OCI-LY3 (cell line): ENCODE measurements around the gene GTSF1L.

Experiments used
- H2AFZ ChIP-seq: fragments of 200-600, 300-600 bp; shearing (Covaris generic); 2 replicates; pipeline ENCODE4 v1.6.0; 2014; ENCODE audit warnings: antibody characterized with exemption, low read depth, low read length
- H3K27ac ChIP-seq: fragments of 200-600, 300-600 bp; sonication (generic); 2 replicates; pipeline ENCODE4 v1.5.1; 2014; ENCODE audit warnings: mild to moderate bottlenecking, low read length, moderate library complexity, mixed read lengths
- H3K27me3 ChIP-seq: fragments of 200-600, 300-600 bp; sonication (generic); 2 replicates; pipeline ENCODE4 v1.6.1; 2014; ENCODE audit warnings: low read depth, low read length, mixed read lengths
- H3K36me3 ChIP-seq: fragments of 200-600, 300-600 bp; sonication (generic); replicated peaks from 2 replicates; pipeline ENCODE3; 2014; ENCODE audit warnings: low read depth, low read length, mixed read lengths
- H3K4me1 ChIP-seq: fragments of 300-600, 200-600 bp; sonication (generic); 2 replicates; pipeline ENCODE4 v1.6.1; 2014; ENCODE audit warnings: low read length, mixed read lengths
- H3K4me2 ChIP-seq: fragments of 200-600, 300-600 bp; sonication (generic); 2 replicates; pipeline ENCODE4 v1.6.1; 2014; ENCODE audit warnings: low read length, mixed read lengths
- H3K4me3 ChIP-seq: fragments of 300-600, 200-600 bp; sonication (generic); 2 replicates; pipeline ENCODE4 v1.5.1; 2014; ENCODE audit warnings: antibody characterized with exemption, mild to moderate bottlenecking, low read length, moderate library complexity
- H3K79me2 ChIP-seq: fragments of 300-600, 200-600 bp; shearing (Covaris generic); 2 replicates; pipeline ENCODE4 v1.6.1; 2014; ENCODE audit warnings: mild to moderate bottlenecking, low read length, mixed read lengths
- H3K9ac ChIP-seq: fragments of 300-600, 200-600 bp; shearing (Covaris generic); 2 replicates; pipeline ENCODE4 v1.6.0; 2014; ENCODE audit warnings: mild to moderate bottlenecking, low read length, moderate library complexity
- H3K9me3 ChIP-seq: fragments of 200-600, 300-600 bp; shearing (Covaris generic); 2 replicates; pipeline ENCODE4 v1.6.1; 2014; ENCODE audit warnings: low read length, mixed read lengths; ENCODE audit not compliant: insufficient read depth
- H4K20me1 ChIP-seq: fragments of 200-600, 300-600 bp; sonication (generic); 2 replicates; pipeline ENCODE4 v1.6.1; 2016; ENCODE audit warnings: low read length, mixed read lengths; ENCODE audit not compliant: insufficient read depth
- CTCF ChIP-seq: fragments of 200-600, 300-600 bp; sonication (generic); IDR thresholded peaks from 2 replicates; pipeline ENCODE4 v1.5.1; 2014; ENCODE audit warnings: antibody characterized with exemption, low read length, low read depth
- EZH2phosphoT487 ChIP-seq: fragments of 200-600 bp; shearing (Covaris generic); IDR thresholded peaks from 2 replicates; pipeline ENCODE4 v1.6.1; 2018; ENCODE audit warnings: antibody characterized with exemption, mixed run types, low read depth

The GTSF1L gene

GRCh38 chr20:43755390-43755789 lies 28.6 kb upstream of the GTSF1L start:
- H3K27me3 ChIP-seq = no peaks in the 10 kb centered on the region
- TF ChIP-seq EZH2phosphoT487 (no peak), CTCF (no peak)
- no peak overlapping the region for H3K4me2 ChIP-seq
- peaks cover 11% of the 10 kb centered on the region for H3K36me3 ChIP-seq
- H4K20me1 ChIP-seq = no peaks in the 10 kb centered on the region
- H3K9ac ChIP-seq = no peak overlapping the region
- peaks cover 46% of the 10 kb centered on the region for H3K4me1 ChIP-seq
- H3K9me3 ChIP-seq = peaks cover 4% of the 10 kb centered on the region; the same call in 1 of the 2 replicates
- no peak overlapping the region for H3K27ac ChIP-seq
- H3K79me2 ChIP-seq = no peaks in the 10 kb centered on the region
- H3K4me3 ChIP-seq = no peak overlapping the region
- H2AFZ ChIP-seq = no peak overlapping the region

- Histone ChIP-seq H4K20me1 (no peaks in the 10 kb centered on the region), H3K27ac (peak overlapping the region; percentile 92), H3K9ac (peak overlapping the region; percentile 91), H3K9me3 (peaks cover 4% of the 10 kb centered on the region; the same call in 1 of the 2 replicates), H3K4me3 (peak overlapping the region; percentile 62), H3K4me1 (peaks cover 64% of the 10 kb centered on the region), H2AFZ (peak overlapping the region; percentile 32; the same call in 1 of the 2 replicates), H3K36me3 (peaks cover 8% of the 10 kb centered on the region), H3K4me2 (peak overlapping the region; percentile 80), H3K79me2 (no peaks in the 10 kb centered on the region), H3K27me3 (no peaks in the 10 kb centered on the region)
- no peak for TF ChIP-seq CTCF
- TF ChIP-seq EZH2phosphoT487 = no peak
Measured at GRCh38 chr20:43752561-43753301, 25.9 kb upstream of the GTSF1L start.

- Histone ChIP-seq H3K4me3 (peak overlapping the region; percentile 62), H3K9ac (peak overlapping the region; percentile 91), H3K4me2 (peak overlapping the region; percentile 80), H3K4me1 (peaks cover 61% of the 10 kb centered on the region), H3K27me3 (no peaks in the 10 kb centered on the region), H3K79me2 (no peaks in the 10 kb centered on the region), H4K20me1 (no peaks in the 10 kb centered on the region), H3K9me3 (no peaks in the 10 kb centered on the region), H3K27ac (peak overlapping the region; percentile 92), H2AFZ (no peak overlapping the region), H3K36me3 (peaks cover 4% of the 10 kb centered on the region)
- no peak for TF ChIP-seq EZH2phosphoT487
- TF ChIP-seq CTCF = no peak
Measured at GRCh38 chr20:43752051-43752360, 25.2 kb upstream of the GTSF1L start.

GRCh38 chr20:43751167-43752050 lies 24.6 kb upstream of the GTSF1L start:
- Histone ChIP-seq H3K4me2 (peak overlapping the region; percentile 80), H3K36me3 (peaks cover 4% of the 10 kb centered on the region), H3K79me2 (no peaks in the 10 kb centered on the region), H3K4me3 (peak overlapping the region; percentile 62), H3K27ac (peak overlapping the region; percentile 92), H3K27me3 (no peaks in the 10 kb centered on the region), H2AFZ (no peak overlapping the region), H3K9ac (peak overlapping the region; percentile 91), H3K4me1 (peaks cover 63% of the 10 kb centered on the region), H3K9me3 (no peaks in the 10 kb centered on the region), H4K20me1 (no peaks in the 10 kb centered on the region)
- TF ChIP-seq CTCF (no peak), EZH2phosphoT487 (peak; percentile 47; the same call in 1 of the 2 replicates)
